K562 (cell line): Measurements from ENCODE around the gene CNMD. TPM values are rescaled to one million over a fixed set of nuclear protein-coding genes. Genes with fewer than 3 reads are reported as not detected.

Source experiments
- ATAC-seq: fragments of 200-7000 bp; cut with Tn5 transposase; 3 replicates; pipeline ENCODE4 v1.9.1; 2020; ENCODE audit warnings: moderate library complexity
- BruUV-seq: library from RNA; stranded (reverse); fragments of 400-500 nt; replicated peaks from 2 replicates; lab custom pipeline; 2021; lab: Mats Ljungman, UMichigan
- CTCF ChIA-PET: fragments of 300-600 bp; formaldehyde crosslinking; extraction: SDS; loops from one replicate; lab custom pipeline; 2021; ENCODE audit warnings: low intra/inter-chr PET ratio; lab: Yijun Ruan, JAX
- POLR2A ChIA-PET: fragments of 300-600, 350-650 bp; sonication (Branson Sonifier 250); formaldehyde crosslinking; extraction: SDS; loops from one replicate; lab custom pipeline; 2021; ENCODE audit warnings: antibody characterized with exemption, inconsistent platforms; lab: Yijun Ruan, JAX
- DNase-seq, 4 experiments: peaks; one replicate each; pipeline versions ENCODE4 v3.0.0 to v3.0.0-alpha.2; 2011 to 2018; ENCODE audit warnings: low spot score in 3 of 4, mixed read lengths in 3 of 4; ENCODE audit errors: extremely low read depth in 1 of 4
- FAIRE-seq: peaks from 2 replicates; lab custom pipeline; 2011; peaks lifted over from hg19 to GRCh38; lab: Jason Lieb, UNC
- H2AFZ ChIP-seq: 2 replicates; pipeline ENCODE4 v1.6.0; 2011; ENCODE audit warnings: low read depth, low read length, control low read depth, inconsistent platforms
- H3K27ac ChIP-seq: fragments of 200-600 bp; 3 replicates; pipeline ENCODE4 v1.8.0; 2011; ENCODE audit warnings: low read depth, mild to moderate bottlenecking, control low read depth, inconsistent platforms, low read length, moderate library complexity, mixed read lengths; ENCODE audit errors: extremely low read depth
- H3K27me3 ChIP-seq, 2 experiments: fragments of 300-600 bp in 1 of 2; 2 replicates in 1 of 2; 3 replicates in 1 of 2; pipeline versions ENCODE4 v1.6.0 to v1.8.0; 2011; ENCODE audit warnings: inconsistent platforms in 2 of 2, low read length in 2 of 2, mild to moderate bottlenecking in 1 of 2, mixed read lengths in 1 of 2, moderate library complexity in 1 of 2; ENCODE audit not compliant: control insufficient read depth in 2 of 2, insufficient read depth in 2 of 2
- H3K36me3 ChIP-seq: fragments of 300-600 bp; 3 replicates; pipeline ENCODE4 v1.8.0; 2011; ENCODE audit warnings: mild to moderate bottlenecking, low read length, inconsistent platforms; ENCODE audit not compliant: control insufficient read depth, insufficient read depth
- H3K4me1 ChIP-seq, 2 experiments: fragments of 200-600 bp in 1 of 2; replicated peaks in 1 of 2; 2 replicates in 1 of 2; 3 replicates in 1 of 2; pipeline versions ENCODE4 v1.5.1 to v1.8.0; 2011; ENCODE audit warnings: inconsistent platforms in 2 of 2, low read length in 2 of 2, mild to moderate bottlenecking in 1 of 2, mixed read lengths in 1 of 2, moderate library complexity in 1 of 2; ENCODE audit not compliant: control insufficient read depth in 2 of 2, insufficient read depth in 2 of 2
- H3K4me2 ChIP-seq: 2 replicates; pipeline ENCODE4 v1.6.1; 2011; ENCODE audit warnings: low read length, control low read depth, inconsistent platforms, mixed read lengths; ENCODE audit not compliant: insufficient read depth
- H3K4me3 ChIP-seq: fragments of 200-600 bp; sonication (generic), shearing (Covaris generic); 2 replicates; pipeline ENCODE4 v1.5.1; 2016; ENCODE audit warnings: control low read depth, inconsistent platforms
- H3K79me2 ChIP-seq: fragments of 200-600 bp; 3 replicates; pipeline ENCODE4 v1.8.0; 2011; ENCODE audit warnings: low read length, inconsistent platforms; ENCODE audit not compliant: control insufficient read depth, insufficient read depth
- H3K9ac ChIP-seq, 2 experiments: 2 replicates each; pipeline versions ENCODE4 v1.6.0 to v1.6.1; 2011; ENCODE audit warnings: low read depth in 2 of 2, low read length in 2 of 2, control low read depth in 1 of 2, inconsistent platforms in 1 of 2, mild to moderate bottlenecking in 1 of 2, mixed read lengths in 1 of 2; ENCODE audit not compliant: insufficient read depth in 1 of 2
- H3K9me1 ChIP-seq: one replicate; pipeline ENCODE4 v1.6.0; 2011; ENCODE audit warnings: inconsistent platforms, mild to moderate bottlenecking, low read length, moderate library complexity; ENCODE audit not compliant: control insufficient read depth, insufficient read depth
- H3K9me3 ChIP-seq: replicated peaks from 2 replicates; pipeline ENCODE4 v1.5.1; 2011; ENCODE audit warnings: low read depth, low read length, inconsistent platforms; ENCODE audit not compliant: control insufficient read depth, insufficient read depth
- H4K20me1 ChIP-seq: replicated peaks from 2 replicates; pipeline ENCODE4 v1.6.1; 2011; ENCODE audit warnings: low read length, inconsistent platforms, mixed read lengths; ENCODE audit not compliant: control insufficient read depth, insufficient read depth
- ADNP ChIP-seq: fragments of 200-800 bp; sonication (Bioruptor generic); IDR thresholded peaks from 2 replicates; pipeline ENCODE4 v1.6.1; 2016; ENCODE audit warnings: missing genetic modification characterization, missing compliant biosample characterization
- ATF1 ChIP-seq, 2 experiments: fragments of 450-650 bp in 1 of 2; IDR thresholded peaks; 2 replicates each; pipeline ENCODE4 v1.6.1; 2016; ENCODE audit warnings: missing compliant biosample characterization in 1 of 2, missing genetic modification characterization in 1 of 2
- CCAR2 ChIP-seq: fragments of 200-400 bp; formaldehyde crosslinking; IDR thresholded peaks from 2 replicates; pipeline ENCODE4 v1.6.1; 2017; ENCODE audit warnings: mild to moderate bottlenecking, low read depth, low read length
- DPF2 ChIP-seq: fragments of 450-650 bp; IDR thresholded peaks from 2 replicates; pipeline ENCODE4 v1.6.1; 2016
- ESRRB ChIP-seq: fragments of 250-450 bp; sonication (Bioruptor Pico); IDR thresholded peaks from 2 replicates; pipeline ENCODE4 v1.5.0; 2020; ENCODE audit warnings: mild to moderate bottlenecking, moderate library complexity, borderline replicate concordance
- FOXK2 ChIP-seq, 2 experiments: fragments of 450-650 bp; IDR thresholded peaks in 1 of 2; conservative IDR thresholded peaks in 1 of 2; 2 replicates each; pipeline ENCODE4 v1.6.1; 2016; ENCODE audit warnings: low read depth in 2 of 2, mild to moderate bottlenecking in 1 of 2
- MAFK ChIP-seq: IDR thresholded peaks from 2 replicates; pipeline ENCODE4 v1.6.1; 2011; ENCODE audit warnings: low read length, improper control_type of control experiment
- NBN ChIP-seq: fragments of 450-650 bp; IDR thresholded peaks from 2 replicates; pipeline ENCODE4 v1.6.1; 2016; ENCODE audit warnings: low read depth, mild to moderate bottlenecking
- NFATC3 ChIP-seq: fragments of 450-650 bp; IDR thresholded peaks from 2 replicates; pipeline ENCODE4 v1.6.1; 2017; ENCODE audit warnings: mild to moderate bottlenecking
- POLR2A ChIP-seq: fragments of 450-650 bp; conservative IDR thresholded peaks from 2 replicates; pipeline ENCODE4 v1.6.1; 2016
- SIRT6 ChIP-seq: IDR thresholded peaks from one replicate; pipeline ENCODE4 v1.6.1; 2012; ENCODE audit warnings: low read depth, mild to moderate bottlenecking, control low read depth, inconsistent platforms, low read length, moderate library complexity
- ZC3H4 ChIP-seq: sonication (generic); formaldehyde crosslinking; IDR thresholded peaks from 2 replicates; pipeline ENCODE4 v1.9.0; 2021; ENCODE audit warnings: missing genetic modification reagents, borderline replicate concordance
- ZNF121 ChIP-seq: sonication (generic); formaldehyde crosslinking; conservative IDR thresholded peaks from 2 replicates; pipeline ENCODE4 v1.8.0; 2022; ENCODE audit warnings: missing genetic modification reagents
- ZNF431 ChIP-seq: sonication (generic); formaldehyde crosslinking; IDR thresholded peaks from 2 replicates; pipeline ENCODE4 v1.8.0; 2022; ENCODE audit warnings: mild to moderate bottlenecking, missing genetic modification reagents
- ZNF57 ChIP-seq: fragments of 450-650 bp; formaldehyde crosslinking; IDR thresholded peaks from 2 replicates; pipeline ENCODE4 v1.4.0; 2020; ENCODE audit warnings: mild to moderate bottlenecking, moderate library complexity
- ZNF707 ChIP-seq: fragments of 250-450 bp; sonication (Bioruptor Pico); conservative IDR thresholded peaks from 2 replicates; pipeline ENCODE4 v1.8.0; 2022; ENCODE audit warnings: inconsistent platforms, mild to moderate bottlenecking, moderate library complexity
- ZNF766 ChIP-seq: fragments of 200-800 bp; sonication (Bioruptor generic); conservative IDR thresholded peaks from 2 replicates; pipeline ENCODE4 v1.6.1; 2016; ENCODE audit warnings: missing genetic modification characterization, missing compliant biosample characterization
- WGBS: fragments of 100-300 bp; shearing (Covaris generic); methylation state at CpG from one replicate; pipeline ENCODE4 v1.1.6; 2016; ENCODE audit warnings: low coverage, mixed read lengths; ENCODE audit not compliant: insufficient coverage; ENCODE audit errors: missing lambda C conversion rate; 5-methylcytosine and 5-hydroxymethylcytosine counted together
- in situ Hi-C: fragments of 300-500 bp; cut with MboI; formaldehyde crosslinking; loops from 4 replicates; pipeline ENCODE4 v1.15.0; 2018; ENCODE audit warnings: inconsistent platforms, mixed read lengths
- intact Hi-C: fragments of 100-400 bp; cut with micrococcal nuclease; formaldehyde crosslinking; loops from 2 replicates; pipeline ENCODE4 v1.14.2; 2022
- polyA plus RNA-seq, 8 experiments: library from polyadenylated mRNA; depleted of rRNA in 4 of 8; stranded (reverse) in 5 of 8; unstranded in 3 of 8; fragments of >200 nt; fragmentation: Nextera tagmentation in 2 of 8; fragmentation: Illumina TruSeq in 1 of 8; extraction: Ambion mirVana in 2 of 8; extraction: Trizol in 1 of 8; gene quantifications; 2 replicates each; pipeline versions ENCODE4 v1.2.1 to v1.2.3, GENCODE V29; 2011 to 2014; ENCODE audit warnings: inconsistent platforms in 1 of 8, missing spikeins in 1 of 8
- total RNA-seq, 7 experiments: library from RNA; depleted of rRNA in 6 of 7; stranded (reverse); fragments of >200 nt in 6 of 7; fragmentation: Illumina TruSeq in 2 of 7; extraction: Trizol in 2 of 7; gene quantifications; 2 replicates each; pipeline versions ENCODE4 v1.2.1 to v1.2.3, GENCODE V29; 2011 to 2021; ENCODE audit warnings: low replicate concordance in 1 of 7
- TF ChIP-seq, protein P1 (sequence below): fragments of 250-450 bp; sonication (Bioruptor Pico); IDR thresholded peaks from 2 replicates; pipeline ENCODE4 v1.8.0; 2021; ENCODE audit warnings: mild to moderate bottlenecking, moderate library complexity
- TF ChIP-seq, protein P2 (sequence below): sonication (generic); formaldehyde crosslinking; IDR thresholded peaks from 2 replicates; pipeline ENCODE4 v1.8.1; 2023; ENCODE audit warnings: mild to moderate bottlenecking, missing genetic modification reagents
- TF ChIP-seq, protein P3 (sequence below): sonication (generic); formaldehyde crosslinking; IDR thresholded peaks from 2 replicates; pipeline ENCODE4 v1.8.0; 2022; ENCODE audit warnings: mild to moderate bottlenecking, missing genetic modification reagents

The CNMD gene
- total and polyA plus RNA-seq, 9 of the 15 experiments (the other 6 are each of a cell fraction or from before 2014, with no cell fraction given) = not detected

DNA sequence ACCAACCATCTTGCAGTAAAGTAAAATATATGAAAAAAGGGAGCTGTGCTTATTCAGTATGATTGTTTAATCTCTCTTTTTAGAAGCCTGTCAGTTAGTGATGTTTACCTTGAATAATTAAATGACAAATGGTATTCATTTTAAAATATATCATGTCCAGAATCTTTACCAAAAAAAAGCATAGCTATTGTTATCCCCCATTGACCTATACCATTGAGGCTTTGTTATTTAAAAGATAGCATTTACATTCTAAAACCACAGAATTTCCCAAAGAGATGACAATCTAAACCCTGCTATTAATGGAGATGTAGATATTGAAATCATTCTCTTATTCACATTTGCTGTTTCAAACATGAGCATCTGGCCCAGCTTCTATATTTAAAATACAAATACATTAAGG lies 2.2 kb downstream of the CNMD start (continued):
- TF ChIP-seq ATF1 (CRISPR knock-in tag; IDR thresholded peaks at IDR 0.05) = no peak
- TF ChIP-seq ATF1 (tag; IDR thresholded peaks at IDR 0.05) = no peak
- no peak for TF ChIP-seq SIRT6
- TF ChIP-seq ZNF707 (CRISPR knock-in tag) = no peak
- TF ChIP-seq ZNF431 (CRISPR knock-in tag) = no peak
- no peak for TF ChIP-seq MAFK
- TF ChIP-seq ZC3H4 (CRISPR knock-in tag) = no peak
- no peak for TF ChIP-seq ZNF57 (CRISPR knock-in tag)
- TF ChIP-seq, protein P1, sequence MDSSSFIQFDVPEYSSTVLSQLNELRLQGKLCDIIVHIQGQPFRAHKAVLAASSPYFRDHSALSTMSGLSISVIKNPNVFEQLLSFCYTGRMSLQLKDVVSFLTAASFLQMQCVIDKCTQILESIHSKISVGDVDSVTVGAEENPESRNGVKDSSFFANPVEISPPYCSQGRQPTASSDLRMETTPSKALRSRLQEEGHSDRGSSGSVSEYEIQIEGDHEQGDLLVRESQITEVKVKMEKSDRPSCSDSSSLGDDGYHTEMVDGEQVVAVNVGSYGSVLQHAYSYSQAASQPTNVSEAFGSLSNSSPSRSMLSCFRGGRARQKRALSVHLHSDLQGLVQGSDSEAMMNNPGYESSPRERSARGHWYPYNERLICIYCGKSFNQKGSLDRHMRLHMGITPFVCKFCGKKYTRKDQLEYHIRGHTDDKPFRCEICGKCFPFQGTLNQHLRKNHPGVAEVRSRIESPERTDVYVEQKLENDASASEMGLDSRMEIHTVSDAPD = no peak

DNA sequence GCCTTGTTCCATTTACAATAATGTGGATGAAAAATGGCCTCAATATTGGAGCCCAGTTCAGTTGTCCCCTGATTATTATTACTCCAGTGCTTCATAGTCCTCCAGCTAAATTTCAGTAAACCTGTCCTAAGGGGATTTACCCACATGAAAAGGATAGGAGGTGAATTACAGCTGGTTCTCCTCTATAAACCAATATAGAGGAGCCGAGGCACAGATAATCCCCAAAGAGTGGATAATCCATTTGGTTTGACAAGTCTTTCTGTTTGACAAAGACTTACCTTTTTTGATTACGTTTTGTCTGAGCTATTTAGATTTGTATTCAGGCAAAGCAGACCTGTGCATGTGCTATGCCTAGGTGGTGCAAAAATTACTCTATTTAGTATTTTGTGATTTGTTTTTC lies 2.7 kb downstream of the CNMD start:
- Histone ChIP-seq H3K9me1 (no peaks in the 10 kb centered on the region), H3K4me3 (no peak overlapping the region), H3K27ac (no peak overlapping the region), H2AFZ (no peak overlapping the region), H3K4me1 (peaks cover 0 to 11% of the 10 kb centered on the region in 2 experiments; a peak in 2 of 5 replicates), H3K4me2 (no peak overlapping the region), H3K9me3 (no peaks in the 10 kb centered on the region), H3K79me2 (no peaks in the 10 kb centered on the region), H4K20me1 (no peaks in the 10 kb centered on the region), H3K9ac (no peak overlapping the region), H3K27me3 (peaks cover 0 to 18% of the 10 kb centered on the region in 2 experiments; a peak in 2 of 5 replicates), H3K36me3 (no peaks in the 10 kb centered on the region)
- BruUV-seq = no TSS peak
- ATAC-seq (no peak), FAIRE-seq (no peak), DNase-seq (no peak)
- CTCF ChIA-PET = no interaction called here
- in situ Hi-C loops (no loop called here), intact Hi-C loops (loop anchor here (5.0 kb wide), 1 partner anchor 70 kb away; no protein-coding TSS in a partner anchor)
- POLR2A ChIA-PET = no interaction called here
- 12% methylated on average over 2 of the region's 2 CpGs for WGBS
- TF ChIP-seq DPF2 (no peak), ADNP (tag) (no peak), ZNF766 (CRISPR knock-in tag) (no peak), FOXK2 (conservative IDR thresholded peaks at IDR 0.05 in 1 of 2, IDR thresholded peaks at IDR 0.05 in 1 of 2; ENCODE audit: low read depth in 2 of 2) (no peak), NFATC3 (no peak), CCAR2 (no peak), POLR2A (no peak), ESRRB (no peak), ZNF121 (CRISPR knock-in tag) (no peak), NBN (no peak)
- TF ChIP-seq, protein P2, sequence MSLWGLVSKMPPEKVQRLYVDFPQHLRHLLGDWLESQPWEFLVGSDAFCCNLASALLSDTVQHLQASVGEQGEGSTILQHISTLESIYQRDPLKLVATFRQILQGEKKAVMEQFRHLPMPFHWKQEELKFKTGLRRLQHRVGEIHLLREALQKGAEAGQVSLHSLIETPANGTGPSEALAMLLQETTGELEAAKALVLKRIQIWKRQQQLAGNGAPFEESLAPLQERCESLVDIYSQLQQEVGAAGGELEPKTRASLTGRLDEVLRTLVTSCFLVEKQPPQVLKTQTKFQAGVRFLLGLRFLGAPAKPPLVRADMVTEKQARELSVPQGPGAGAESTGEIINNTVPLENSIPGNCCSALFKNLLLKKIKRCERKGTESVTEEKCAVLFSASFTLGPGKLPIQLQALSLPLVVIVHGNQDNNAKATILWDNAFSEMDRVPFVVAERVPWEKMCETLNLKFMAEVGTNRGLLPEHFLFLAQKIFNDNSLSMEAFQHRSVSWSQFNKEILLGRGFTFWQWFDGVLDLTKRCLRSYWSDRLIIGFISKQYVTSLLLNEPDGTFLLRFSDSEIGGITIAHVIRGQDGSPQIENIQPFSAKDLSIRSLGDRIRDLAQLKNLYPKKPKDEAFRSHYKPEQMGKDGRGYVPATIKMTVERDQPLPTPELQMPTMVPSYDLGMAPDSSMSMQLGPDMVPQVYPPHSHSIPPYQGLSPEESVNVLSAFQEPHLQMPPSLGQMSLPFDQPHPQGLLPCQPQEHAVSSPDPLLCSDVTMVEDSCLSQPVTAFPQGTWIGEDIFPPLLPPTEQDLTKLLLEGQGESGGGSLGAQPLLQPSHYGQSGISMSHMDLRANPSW (CRISPR knock-in tag) = no peak
- TF ChIP-seq, protein P3, sequence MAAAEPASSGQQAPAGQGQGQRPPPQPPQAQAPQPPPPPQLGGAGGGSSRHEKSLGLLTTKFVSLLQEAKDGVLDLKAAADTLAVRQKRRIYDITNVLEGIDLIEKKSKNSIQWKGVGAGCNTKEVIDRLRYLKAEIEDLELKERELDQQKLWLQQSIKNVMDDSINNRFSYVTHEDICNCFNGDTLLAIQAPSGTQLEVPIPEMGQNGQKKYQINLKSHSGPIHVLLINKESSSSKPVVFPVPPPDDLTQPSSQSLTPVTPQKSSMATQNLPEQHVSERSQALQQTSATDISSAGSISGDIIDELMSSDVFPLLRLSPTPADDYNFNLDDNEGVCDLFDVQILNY (CRISPR knock-in tag) = no peak
